HEK293 (cell line): ENCODE data around the gene MBLAC2.

Source experiments
- CTCF ChIA-PET: fragments of 350-600 bp; formaldehyde crosslinking; extraction: SDS; loops from one replicate; lab custom pipeline; 2021; ENCODE audit warnings: antibody characterized with exemption; lab: Yijun Ruan, JAX
- POLR2A ChIA-PET: fragments of 300-600 bp; formaldehyde crosslinking; extraction: SDS; loops from one replicate; lab custom pipeline; 2020; ENCODE audit warnings: antibody characterized with exemption, inconsistent platforms; lab: Yijun Ruan, JAX
- H3K27ac ChIP-seq: fragments of 200-500 bp; sonication (Bioruptor generic); 2 replicates; pipeline ENCODE4 v1.5.1; 2014; ENCODE audit warnings: low read depth, low read length, control low read depth, inconsistent platforms; ENCODE audit errors: extremely low read depth
- H3K36me3 ChIP-seq, 2 experiments: fragments of 200-500 bp in 1 of 2; sonication (Bioruptor generic) in 1 of 2; 1 replicate in 1 of 2; 2 replicates in 1 of 2; pipeline ENCODE4 v1.5.1; 2014 to 2017; ENCODE audit warnings: inconsistent platforms in 2 of 2, low read length in 2 of 2; ENCODE audit not compliant: control insufficient read depth in 2 of 2, insufficient read depth in 1 of 2
- H3K4me1 ChIP-seq: fragments of 200-500 bp; sonication (Bioruptor generic); 2 replicates; pipeline ENCODE4 v1.5.1; 2014; ENCODE audit warnings: mild to moderate bottlenecking, low read length, inconsistent platforms; ENCODE audit not compliant: control insufficient read depth, insufficient read depth
- H3K4me3 ChIP-seq: 2 replicates; pipeline ENCODE4 v1.5.1; 2011; ENCODE audit warnings: low read depth, mild to moderate bottlenecking, control low read depth, low read length, moderate library complexity
- H3K9me3 ChIP-seq: fragments of 200-500 bp; sonication (Bioruptor generic); 2 replicates; pipeline ENCODE4 v1.5.1; 2014; ENCODE audit warnings: low read depth, low read length, inconsistent platforms; ENCODE audit not compliant: control insufficient read depth, insufficient read depth
- INSM2 ChIP-seq: fragments of 450-650 bp; formaldehyde crosslinking; IDR thresholded peaks from 2 replicates; pipeline ENCODE4 v1.5.1; 2016; ENCODE audit warnings: missing biosample characterization, missing genetic modification characterization
- REPIN1 ChIP-seq: fragments of 450-650 bp; formaldehyde crosslinking; IDR thresholded peaks from 2 replicates; pipeline ENCODE4 v1.5.1; 2017; ENCODE audit warnings: missing biosample characterization, missing genetic modification characterization, low read depth
- TCF7L2 ChIP-seq: IDR thresholded peaks from 2 replicates; pipeline ENCODE4 v1.6.1; 2011; ENCODE audit warnings: low read depth, mild to moderate bottlenecking, inconsistent platforms, low read length, moderate library complexity, borderline replicate concordance
- ZNF157 ChIP-seq: fragments of 450-650 bp; formaldehyde crosslinking; IDR thresholded peaks from 2 replicates; pipeline ENCODE4 v1.5.1; 2016; ENCODE audit warnings: missing biosample characterization, missing genetic modification characterization
- ZNF211 ChIP-seq: fragments of 450-650 bp; formaldehyde crosslinking; IDR thresholded peaks from 2 replicates; pipeline ENCODE4 v1.5.1; 2016; ENCODE audit warnings: low read depth, missing biosample characterization, missing genetic modification characterization
- ZNF248 ChIP-seq: fragments of 450-650 bp; formaldehyde crosslinking; IDR thresholded peaks from 2 replicates; pipeline ENCODE4 v1.5.1; 2017; ENCODE audit warnings: missing biosample characterization, missing genetic modification characterization
- ZNF280D ChIP-seq: fragments of 450-650 bp; formaldehyde crosslinking; IDR thresholded peaks from 2 replicates; pipeline ENCODE4 v1.5.1; 2016; ENCODE audit warnings: missing biosample characterization, missing genetic modification characterization
- ZNF311 ChIP-seq: fragments of 450-650 bp; formaldehyde crosslinking; IDR thresholded peaks from 2 replicates; pipeline ENCODE4 v1.5.1; 2017; ENCODE audit warnings: missing biosample characterization, missing genetic modification characterization, borderline replicate concordance
- ZNF449 ChIP-seq: fragments of 450-650 bp; formaldehyde crosslinking; IDR thresholded peaks from 2 replicates; pipeline ENCODE4 v1.5.1; 2017; ENCODE audit warnings: missing biosample characterization, mild to moderate bottlenecking, missing genetic modification characterization, moderate library complexity
- ZNF48 ChIP-seq: fragments of 450-650 bp; formaldehyde crosslinking; IDR thresholded peaks from 2 replicates; pipeline ENCODE4 v1.5.1; 2016; ENCODE audit warnings: missing biosample characterization, missing genetic modification characterization
- ZNF544 ChIP-seq: fragments of 450-650 bp; formaldehyde crosslinking; IDR thresholded peaks from 2 replicates; pipeline ENCODE4 v1.5.0; 2017; ENCODE audit warnings: missing biosample characterization, missing genetic modification characterization
- ZNF639 ChIP-seq: fragments of 450-650 bp; formaldehyde crosslinking; IDR thresholded peaks from 2 replicates; pipeline ENCODE4 v1.5.1; 2016; ENCODE audit warnings: missing biosample characterization, missing genetic modification characterization
- ZNF654 ChIP-seq: fragments of 450-650 bp; formaldehyde crosslinking; IDR thresholded peaks from 2 replicates; pipeline ENCODE4 v1.5.1; 2016; ENCODE audit warnings: low read depth, missing biosample characterization, missing genetic modification characterization
- ZNF76 ChIP-seq: fragments of 450-650 bp; formaldehyde crosslinking; IDR thresholded peaks from 2 replicates; pipeline ENCODE4; 2016; ENCODE audit warnings: low read depth, missing biosample characterization, missing genetic modification characterization, borderline replicate concordance
- ZNF785 ChIP-seq: fragments of 450-650 bp; formaldehyde crosslinking; IDR thresholded peaks from 2 replicates; pipeline ENCODE4 v1.5.1; 2016; ENCODE audit warnings: missing biosample characterization, missing genetic modification characterization
- TF ChIP-seq, protein P1 (sequence below): fragments of 450-650 bp; formaldehyde crosslinking; conservative IDR thresholded peaks from 2 replicates; pipeline ENCODE4 v1.5.1; 2016; ENCODE audit warnings: low read depth, missing biosample characterization, missing genetic modification characterization
- TF ChIP-seq, protein P2 (sequence below): fragments of 450-650 bp; formaldehyde crosslinking; IDR thresholded peaks from 2 replicates; pipeline ENCODE4 v1.5.1; 2016; ENCODE audit warnings: missing biosample characterization, missing genetic modification characterization
- TF ChIP-seq, protein P3 (sequence below): fragments of 450-650 bp; formaldehyde crosslinking; conservative IDR thresholded peaks from 2 replicates; pipeline ENCODE4 v1.5.1; 2016; ENCODE audit warnings: low read depth, missing biosample characterization, missing genetic modification characterization

The MBLAC2 gene

GRCh38 chr5:90504743-90505142 is 30.2 kb upstream of the MBLAC2 start (continued):
- TF ChIP-seq, protein P1, sequence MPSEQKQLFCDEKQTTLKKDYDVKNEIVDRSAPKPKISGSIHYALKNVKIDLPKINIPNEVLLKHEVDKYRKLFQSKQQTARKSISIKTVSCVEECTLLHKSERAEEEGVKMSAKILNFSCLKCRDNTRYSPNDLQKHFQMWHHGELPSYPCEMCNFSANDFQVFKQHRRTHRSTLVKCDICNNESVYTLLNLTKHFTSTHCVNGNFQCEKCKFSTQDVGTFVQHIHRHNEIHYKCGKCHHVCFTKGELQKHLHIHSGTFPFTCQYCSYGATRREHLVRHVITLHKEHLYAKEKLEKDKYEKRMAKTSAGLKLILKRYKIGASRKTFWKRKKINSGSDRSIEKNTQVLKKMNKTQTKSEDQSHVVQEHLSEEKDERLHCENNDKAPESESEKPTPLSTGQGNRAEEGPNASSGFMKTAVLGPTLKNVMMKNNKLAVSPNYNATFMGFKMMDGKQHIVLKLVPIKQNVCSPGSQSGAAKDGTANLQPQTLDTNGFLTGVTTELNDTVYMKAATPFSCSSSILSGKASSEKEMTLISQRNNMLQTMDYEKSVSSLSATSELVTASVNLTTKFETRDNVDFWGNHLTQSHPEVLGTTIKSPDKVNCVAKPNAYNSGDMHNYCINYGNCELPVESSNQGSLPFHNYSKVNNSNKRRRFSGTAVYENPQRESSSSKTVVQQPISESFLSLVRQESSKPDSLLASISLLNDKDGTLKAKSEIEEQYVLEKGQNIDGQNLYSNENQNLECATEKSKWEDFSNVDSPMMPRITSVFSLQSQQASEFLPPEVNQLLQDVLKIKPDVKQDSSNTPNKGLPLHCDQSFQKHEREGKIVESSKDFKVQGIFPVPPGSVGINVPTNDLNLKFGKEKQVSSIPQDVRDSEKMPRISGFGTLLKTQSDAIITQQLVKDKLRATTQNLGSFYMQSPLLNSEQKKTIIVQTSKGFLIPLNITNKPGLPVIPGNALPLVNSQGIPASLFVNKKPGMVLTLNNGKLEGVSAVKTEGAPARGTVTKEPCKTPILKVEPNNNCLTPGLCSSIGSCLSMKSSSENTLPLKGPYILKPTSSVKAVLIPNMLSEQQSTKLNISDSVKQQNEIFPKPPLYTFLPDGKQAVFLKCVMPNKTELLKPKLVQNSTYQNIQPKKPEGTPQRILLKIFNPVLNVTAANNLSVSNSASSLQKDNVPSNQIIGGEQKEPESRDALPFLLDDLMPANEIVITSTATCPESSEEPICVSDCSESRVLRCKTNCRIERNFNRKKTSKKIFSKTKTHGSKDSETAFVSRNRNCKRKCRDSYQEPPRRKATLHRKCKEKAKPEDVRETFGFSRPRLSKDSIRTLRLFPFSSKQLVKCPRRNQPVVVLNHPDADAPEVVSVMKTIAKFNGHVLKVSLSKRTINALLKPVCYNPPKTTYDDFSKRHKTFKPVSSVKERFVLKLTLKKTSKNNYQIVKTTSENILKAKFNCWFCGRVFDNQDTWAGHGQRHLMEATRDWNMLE (tag by site-specific recombination) = no peak
- TF ChIP-seq ZNF280D (tag by site-specific recombination) = no peak
- TF ChIP-seq, all 188 proteins: peak for 0

DNA sequence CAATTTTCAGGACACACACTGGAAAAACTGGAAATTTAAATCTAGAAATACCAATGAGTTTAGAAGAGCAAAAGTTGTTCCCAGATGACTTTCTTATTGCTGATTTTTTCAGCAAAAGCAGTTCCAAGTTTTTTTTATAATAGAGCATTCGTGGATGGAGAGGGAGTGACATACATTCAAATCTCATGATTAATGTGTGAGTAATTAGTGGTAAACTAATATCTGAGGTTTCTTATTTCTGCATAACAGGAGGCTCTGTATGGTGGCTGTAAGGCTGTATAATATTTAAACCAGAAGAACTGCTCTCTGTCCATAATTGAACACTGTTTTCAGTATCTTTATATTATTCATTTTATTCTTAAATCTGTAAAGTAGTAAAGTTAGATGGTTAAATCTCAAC is 29.0 kb upstream of the MBLAC2 start:
- H3K4me1 ChIP-seq = no peaks in the 10 kb centered on the region
- TF ChIP-seq, protein P2, sequence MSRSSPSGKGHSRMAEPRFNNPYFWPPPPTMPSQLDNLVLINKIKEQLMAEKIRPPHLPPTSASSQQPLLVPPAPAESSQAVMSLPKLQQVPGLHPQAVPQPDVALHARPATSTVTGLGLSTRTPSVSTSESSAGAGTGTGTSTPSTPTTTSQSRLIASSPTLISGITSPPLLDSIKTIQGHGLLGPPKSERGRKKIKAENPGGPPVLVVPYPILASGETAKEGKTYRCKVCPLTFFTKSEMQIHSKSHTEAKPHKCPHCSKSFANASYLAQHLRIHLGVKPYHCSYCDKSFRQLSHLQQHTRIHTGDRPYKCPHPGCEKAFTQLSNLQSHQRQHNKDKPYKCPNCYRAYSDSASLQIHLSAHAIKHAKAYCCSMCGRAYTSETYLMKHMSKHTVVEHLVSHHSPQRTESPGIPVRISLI (tag by site-specific recombination) = no peak
- no peak for TF ChIP-seq ZNF544
- TF ChIP-seq INSM2 = no peak
- TF ChIP-seq ZNF785 = no peak
- TF ChIP-seq ZNF639 = no peak
- no peak for TF ChIP-seq ZNF76
- TF ChIP-seq REPIN1 = no peak
- no peak for TF ChIP-seq ZNF157
- no peak for TF ChIP-seq ZNF248 (tag by site-specific recombination)
- TF ChIP-seq, protein P3, sequence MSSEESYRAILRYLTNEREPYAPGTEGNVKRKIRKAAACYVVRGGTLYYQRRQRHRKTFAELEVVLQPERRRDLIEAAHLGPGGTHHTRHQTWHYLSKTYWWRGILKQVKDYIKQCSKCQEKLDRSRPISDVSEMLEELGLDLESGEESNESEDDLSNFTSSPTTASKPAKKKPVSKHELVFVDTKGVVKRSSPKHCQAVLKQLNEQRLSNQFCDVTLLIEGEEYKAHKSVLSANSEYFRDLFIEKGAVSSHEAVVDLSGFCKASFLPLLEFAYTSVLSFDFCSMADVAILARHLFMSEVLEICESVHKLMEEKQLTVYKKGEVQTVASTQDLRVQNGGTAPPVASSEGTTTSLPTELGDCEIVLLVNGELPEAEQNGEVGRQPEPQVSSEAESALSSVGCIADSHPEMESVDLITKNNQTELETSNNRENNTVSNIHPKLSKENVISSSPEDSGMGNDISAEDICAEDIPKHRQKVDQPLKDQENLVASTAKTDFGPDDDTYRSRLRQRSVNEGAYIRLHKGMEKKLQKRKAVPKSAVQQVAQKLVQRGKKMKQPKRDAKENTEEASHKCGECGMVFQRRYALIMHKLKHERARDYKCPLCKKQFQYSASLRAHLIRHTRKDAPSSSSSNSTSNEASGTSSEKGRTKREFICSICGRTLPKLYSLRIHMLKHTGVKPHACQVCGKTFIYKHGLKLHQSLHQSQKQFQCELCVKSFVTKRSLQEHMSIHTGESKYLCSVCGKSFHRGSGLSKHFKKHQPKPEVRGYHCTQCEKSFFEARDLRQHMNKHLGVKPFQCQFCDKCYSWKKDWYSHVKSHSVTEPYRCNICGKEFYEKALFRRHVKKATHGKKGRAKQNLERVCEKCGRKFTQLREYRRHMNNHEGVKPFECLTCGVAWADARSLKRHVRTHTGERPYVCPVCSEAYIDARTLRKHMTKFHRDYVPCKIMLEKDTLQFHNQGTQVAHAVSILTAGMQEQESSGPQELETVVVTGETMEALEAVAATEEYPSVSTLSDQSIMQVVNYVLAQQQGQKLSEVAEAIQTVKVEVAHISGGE (tag by site-specific recombination) = no peak
- TF ChIP-seq ZNF48 (tag by site-specific recombination) = no peak
- TF ChIP-seq ZNF311 (tag by site-specific recombination) = no peak
- no peak for TF ChIP-seq ZNF211 (tag by site-specific recombination)
- no peak for TF ChIP-seq ZNF449 (tag by site-specific recombination)
- no peak for TF ChIP-seq ZNF654
- no peak for TF ChIP-seq TCF7L2
- H3K36me3 ChIP-seq = no peaks in the 10 kb centered on the region
- ChIA-PET CTCF (no interaction called here), POLR2A (no interaction called here)
- H3K27ac ChIP-seq = no peak overlapping the region
- H3K4me3 ChIP-seq = no peak overlapping the region
- H3K9me3 ChIP-seq = no peaks in the 10 kb centered on the region
